ENCODE measurements around the gene NOTCH4.

GRCh38 chr6:32190911-32191677, 32.8 kb downstream of the NOTCH4 start:
- TF ChIP-seq, protein P1, sequence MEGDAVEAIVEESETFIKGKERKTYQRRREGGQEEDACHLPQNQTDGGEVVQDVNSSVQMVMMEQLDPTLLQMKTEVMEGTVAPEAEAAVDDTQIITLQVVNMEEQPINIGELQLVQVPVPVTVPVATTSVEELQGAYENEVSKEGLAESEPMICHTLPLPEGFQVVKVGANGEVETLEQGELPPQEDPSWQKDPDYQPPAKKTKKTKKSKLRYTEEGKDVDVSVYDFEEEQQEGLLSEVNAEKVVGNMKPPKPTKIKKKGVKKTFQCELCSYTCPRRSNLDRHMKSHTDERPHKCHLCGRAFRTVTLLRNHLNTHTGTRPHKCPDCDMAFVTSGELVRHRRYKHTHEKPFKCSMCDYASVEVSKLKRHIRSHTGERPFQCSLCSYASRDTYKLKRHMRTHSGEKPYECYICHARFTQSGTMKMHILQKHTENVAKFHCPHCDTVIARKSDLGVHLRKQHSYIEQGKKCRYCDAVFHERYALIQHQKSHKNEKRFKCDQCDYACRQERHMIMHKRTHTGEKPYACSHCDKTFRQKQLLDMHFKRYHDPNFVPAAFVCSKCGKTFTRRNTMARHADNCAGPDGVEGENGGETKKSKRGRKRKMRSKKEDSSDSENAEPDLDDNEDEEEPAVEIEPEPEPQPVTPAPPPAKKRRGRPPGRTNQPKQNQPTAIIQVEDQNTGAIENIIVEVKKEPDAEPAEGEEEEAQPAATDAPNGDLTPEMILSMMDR (IDR thresholded peaks at IDR 0.05; ENCODE audit: low read depth, low read length) = no peak
- no peak for TF ChIP-seq EZH2phosphoT487 (IDR thresholded peaks at IDR 0.05; ENCODE audit: low read depth)
